GM21447 (cell line): ENCODE results near the gene SKI.
A peak's percentile ranks its signal among the peaks of the same experiment; 100 is the strongest.
"Not testable (repeated sequence)": the region's sequence is repeated elsewhere in the genome, so short reads cannot be mapped to it uniquely, and the experiment has no call there.

Source experiments
- ATAC-seq: cut with Tn5 transposase; IDR thresholded peaks from one replicate; pipeline ENCODE4 v1.9.1; 2021; ENCODE audit not compliant: unreplicated experiment

Gene SKI

GRCh38 chr1:2241820-2242219, 13.7 kb downstream of the SKI start:
- ATAC-seq, result no peak

GRCh38 chr1:2242814-2243725, 15.0 kb downstream of the SKI start:
- no peak for ATAC-seq

- ATAC-seq, result not testable (repeated sequence)
These were observed 18.9 kb downstream of the SKI start for GRCh38 chr1:2247045-2247394.

GRCh38 chr1:2247760-2248126, 19.6 kb downstream of the SKI start:
- ATAC-seq, result no peak

GRCh38 chr1:2248127-2248826, 20.2 kb downstream of the SKI start:
- no peak for ATAC-seq

GRCh38 chr1:2248854-2249558, 20.9 kb downstream of the SKI start:
- no peak for ATAC-seq

GRCh38 chr1:2249559-2249906, 21.4 kb downstream of the SKI start:
- ATAC-seq, result no peak

- ATAC-seq, result no peak
These were observed 22.7 kb downstream of the SKI start for GRCh38 chr1:2250721-2251281.

GRCh38 chr1:2251363-2251762, 23.2 kb downstream of the SKI start:
- no peak for ATAC-seq

- ATAC-seq, result no peak
These were observed 23.7 kb downstream of the SKI start for GRCh38 chr1:2251786-2252185.

GRCh38 chr1:2252423-2252822, 24.3 kb downstream of the SKI start:
- ATAC-seq, result no peak

- ATAC-seq, result no peak
These were observed 25.1 kb downstream of the SKI start for GRCh38 chr1:2253036-2253796.

- no peak for ATAC-seq
These were observed 25.8 kb downstream of the SKI start for GRCh38 chr1:2253797-2254480.

GRCh38 chr1:2255047-2255419, 26.9 kb downstream of the SKI start:
- no peak for ATAC-seq

- peak; percentile 60 for ATAC-seq
These were observed 27.6 kb downstream of the SKI start for GRCh38 chr1:2255420-2256369.

GRCh38 chr1:2256435-2257244, 28.5 kb downstream of the SKI start:
- no peak for ATAC-seq

- ATAC-seq, result no peak
These were observed 29.1 kb downstream of the SKI start for GRCh38 chr1:2257245-2257627.

GRCh38 chr1:2258122-2258681, 30.1 kb downstream of the SKI start:
- no peak for ATAC-seq
